Trophoblast cell (in vitro differentiated cells and primary cell): Measurements from ENCODE around the gene ZBTB17.
A peak's percentile ranks its signal among the peaks of the same experiment; 100 is the strongest.
"Not testable (repeated sequence)": the region's sequence is repeated elsewhere in the genome, so short reads cannot be mapped to it uniquely, and the experiment has no call there.

ENCODE experiments used
- DNase-seq, 2 donors: peaks; one replicate each; pipeline ENCODE4 v3.0.0-alpha.2; 2016
- H2AFZ ChIP-seq: 2 replicates; pipeline ENCODE4 v1.6.1; 2013; ENCODE audit warnings: low read length, moderate library complexity, mild to moderate bottlenecking; ENCODE audit not compliant: insufficient read depth, poor library complexity
- H2AK5ac ChIP-seq: 2 replicates; pipeline ENCODE4 v1.6.1; 2013; ENCODE audit warnings: mild to moderate bottlenecking, low read length
- H2BK120ac ChIP-seq: 2 replicates; pipeline ENCODE4 v1.6.1; 2013; ENCODE audit warnings: low read length, mild to moderate bottlenecking, moderate library complexity; ENCODE audit not compliant: insufficient read depth, poor library complexity
- H2BK12ac ChIP-seq: 2 replicates; pipeline ENCODE4 v1.6.1; 2013; ENCODE audit warnings: mild to moderate bottlenecking, low read length, moderate library complexity
- H2BK5ac ChIP-seq: 2 replicates; pipeline ENCODE4 v1.6.1; 2013; ENCODE audit warnings: low read length, low read depth, moderate library complexity, mild to moderate bottlenecking; ENCODE audit not compliant: poor library complexity
- H3K14ac ChIP-seq: 2 replicates; pipeline ENCODE4 v1.6.1; 2013; ENCODE audit warnings: mild to moderate bottlenecking, low read length
- H3K18ac ChIP-seq: 2 replicates; pipeline ENCODE4 v1.6.1; 2013; ENCODE audit warnings: mild to moderate bottlenecking, low read length
- H3K23ac ChIP-seq: 2 replicates; pipeline ENCODE4 v1.6.1; 2013; ENCODE audit warnings: low read length
- H3K27ac ChIP-seq: 2 replicates; pipeline ENCODE4 v1.5.1; 2013; ENCODE audit warnings: low read depth, mild to moderate bottlenecking, inconsistent platforms, low read length, moderate library complexity
- H3K27me3 ChIP-seq: 2 replicates; pipeline ENCODE4 v1.6.1; 2013; ENCODE audit warnings: inconsistent platforms, mild to moderate bottlenecking, low read length, moderate library complexity; ENCODE audit not compliant: insufficient read depth
- H3K36me3 ChIP-seq, 2 experiments: 1 replicate in 1 of 2; 2 replicates in 1 of 2; pipeline ENCODE4 v1.6.1; 2013; ENCODE audit warnings: low read length in 2 of 2, mild to moderate bottlenecking in 2 of 2, moderate library complexity in 1 of 2; ENCODE audit not compliant: insufficient read depth in 2 of 2, control insufficient read depth in 1 of 2
- H3K4ac ChIP-seq: 2 replicates; pipeline ENCODE4 v1.6.1; 2013; ENCODE audit warnings: low read depth, mild to moderate bottlenecking, low read length, moderate library complexity
- H3K4me1 ChIP-seq, 2 experiments: 1 replicate in 1 of 2; 2 replicates in 1 of 2; pipeline ENCODE4 v1.6.1; 2013; ENCODE audit warnings: low read length in 2 of 2, mild to moderate bottlenecking in 2 of 2, moderate library complexity in 1 of 2; ENCODE audit not compliant: insufficient read depth in 2 of 2, control insufficient read depth in 1 of 2
- H3K4me2 ChIP-seq: 2 replicates; pipeline ENCODE4 v1.6.1; 2013; ENCODE audit warnings: inconsistent platforms, mild to moderate bottlenecking, low read length, moderate library complexity
- H3K4me3 ChIP-seq: 2 replicates; pipeline ENCODE4 v1.5.1; 2013; ENCODE audit warnings: mild to moderate bottlenecking, low read depth, low read length, inconsistent platforms
- H3K79me1 ChIP-seq: one replicate; pipeline ENCODE4 v1.6.1; 2013; ENCODE audit warnings: low read length
- H3K79me2 ChIP-seq: 2 replicates; pipeline ENCODE4 v1.6.1; 2013; ENCODE audit warnings: low read length, mild to moderate bottlenecking; ENCODE audit not compliant: control insufficient read depth, insufficient read depth, poor library complexity
- H3K9ac ChIP-seq: 2 replicates; pipeline ENCODE4 v1.6.1; 2013; ENCODE audit warnings: mild to moderate bottlenecking, low read length
- H3K9me3 ChIP-seq: 2 replicates; pipeline ENCODE4 v1.6.1; 2013; ENCODE audit warnings: low read depth, mild to moderate bottlenecking, control low read depth, inconsistent platforms, low read length; ENCODE audit not compliant: insufficient read depth
- H4K12ac ChIP-seq: 2 replicates; pipeline ENCODE4 v1.6.1; 2013; ENCODE audit warnings: low read depth, mild to moderate bottlenecking, low read length, moderate library complexity
- H4K8ac ChIP-seq: 2 replicates; pipeline ENCODE4 v1.6.1; 2013; ENCODE audit warnings: low read depth, mild to moderate bottlenecking, low read length, moderate library complexity
- H4K91ac ChIP-seq: one replicate; pipeline ENCODE4 v1.6.1; 2013; ENCODE audit warnings: low read depth, mild to moderate bottlenecking, low read length, moderate library complexity
- WGBS: extraction: QIAGEN DNeasy Blood & Tissue Kit; methylation state at CpG from one replicate; pipeline ENCODE4 v1.1.7; 2013; ENCODE audit warnings: missing lambda C conversion rate; ENCODE audit not compliant: insufficient read length, insufficient coverage; ENCODE audit errors: extremely low coverage; 5-methylcytosine and 5-hydroxymethylcytosine counted together

ZBTB17 gene

GRCh38 chr1:15900662-15901279 is 75.1 kb downstream of the ZBTB17 start:
- H3K18ac ChIP-seq = no peak overlapping the region
- no peak overlapping the region for H2BK5ac ChIP-seq
- peak overlapping the region; percentile 75 for H3K4ac ChIP-seq
- no peak overlapping the region for H3K23ac ChIP-seq
- H3K36me3 ChIP-seq = peaks cover 0 to 3% of the 10 kb centered on the region in 2 experiments
- no peak overlapping the region for H3K4me2 ChIP-seq
- no peaks in the 10 kb centered on the region for H3K79me1 ChIP-seq
- H3K79me2 ChIP-seq = peaks cover 2% of the 10 kb centered on the region
- no peak overlapping the region for H3K14ac ChIP-seq
- no peak overlapping the region for H3K27ac ChIP-seq
- peaks cover 0 to 2% of the 10 kb centered on the region in 2 experiments for H3K4me1 ChIP-seq
- no peak overlapping the region for H2BK12ac ChIP-seq
- no peak overlapping the region for H3K9ac ChIP-seq
- WGBS = no CpG with 5 or more reads among the region's 8 CpGs
- no peak overlapping the region for H2AFZ ChIP-seq
- no peak overlapping the region for H4K12ac ChIP-seq
- no peaks in the 10 kb centered on the region for H3K9me3 ChIP-seq
- DNase-seq = no peak
- H3K4me3 ChIP-seq = no peak overlapping the region
- no peak overlapping the region for H2BK120ac ChIP-seq
- H4K8ac ChIP-seq = no peak overlapping the region
- H4K91ac ChIP-seq = no peak overlapping the region
- H2AK5ac ChIP-seq = no peak overlapping the region
- H3K27me3 ChIP-seq = no peaks in the 10 kb centered on the region

GRCh38 chr1:15899266-15899665 is 76.6 kb downstream of the ZBTB17 start:
- no peak overlapping the region for H3K4me2 ChIP-seq
- H2BK120ac ChIP-seq = no peak overlapping the region
- H2BK12ac ChIP-seq = no peak overlapping the region
- H3K4me1 ChIP-seq = peaks cover 0 to 2% of the 10 kb centered on the region in 2 experiments
- H3K18ac ChIP-seq = no peak overlapping the region
- no peak overlapping the region for H3K14ac ChIP-seq
- peaks cover 2% of the 10 kb centered on the region for H3K79me2 ChIP-seq
- no peak overlapping the region for H4K91ac ChIP-seq
- no peak overlapping the region for H4K8ac ChIP-seq
- no peak for DNase-seq
- H3K4me3 ChIP-seq = no peak overlapping the region
- no peaks in the 10 kb centered on the region for H3K9me3 ChIP-seq
- no peak overlapping the region for H2AK5ac ChIP-seq
- WGBS = no CpG with 5 or more reads among the region's 9 CpGs
- H3K4ac ChIP-seq = no peak overlapping the region
- H3K79me1 ChIP-seq = no peaks in the 10 kb centered on the region
- H4K12ac ChIP-seq = no peak overlapping the region
- no peak overlapping the region for H3K23ac ChIP-seq
- no peak overlapping the region for H2BK5ac ChIP-seq
- no peak overlapping the region for H3K9ac ChIP-seq
- no peak overlapping the region for H3K27ac ChIP-seq
- no peaks in the 10 kb centered on the region for H3K36me3 ChIP-seq
- no peaks in the 10 kb centered on the region for H3K27me3 ChIP-seq
- H2AFZ ChIP-seq = no peak overlapping the region

- H3K4me1 ChIP-seq, H3K14ac ChIP-seq, H3K23ac ChIP-seq, H3K9ac ChIP-seq, H2AFZ ChIP-seq, H3K4me3 ChIP-seq, H4K91ac ChIP-seq, H3K18ac ChIP-seq, H3K9me3 ChIP-seq, H3K4me2 ChIP-seq, DNase-seq, H3K79me2 ChIP-seq, H3K27me3 ChIP-seq, H4K8ac ChIP-seq, H2BK120ac ChIP-seq, H4K12ac ChIP-seq, H2BK12ac ChIP-seq, H2AK5ac ChIP-seq, H3K36me3 ChIP-seq, H3K79me1 ChIP-seq, H2BK5ac ChIP-seq, H3K27ac ChIP-seq: not testable (repeated sequence)
- no CpG with 5 or more reads among the region's 20 CpGs for whole genome bisulfite sequencing
- peak overlapping the region; percentile 31 for H3K4ac ChIP-seq
Observed at GRCh38 chr1:15896841-15897610, 78.9 kb downstream of the ZBTB17 start.

- no peak overlapping the region for H3K4me3 ChIP-seq
- no peak overlapping the region for H4K12ac ChIP-seq
- no peak overlapping the region for H2AK5ac ChIP-seq
- no peak overlapping the region for H3K9ac ChIP-seq
- no peaks in the 10 kb centered on the region for H3K79me1 ChIP-seq
- H3K4ac ChIP-seq = no peak overlapping the region
- H3K79me2 ChIP-seq = no peaks in the 10 kb centered on the region
- H3K27ac ChIP-seq = no peak overlapping the region
- no peaks in the 10 kb centered on the region for H3K27me3 ChIP-seq
- peaks cover 0 to 2% of the 10 kb centered on the region in 2 experiments for H3K4me1 ChIP-seq
- DNase-seq = no peak
- no peak overlapping the region for H3K23ac ChIP-seq
- H3K14ac ChIP-seq = no peak overlapping the region
- peaks cover 0 to under 1% of the 10 kb centered on the region in 2 experiments for H3K36me3 ChIP-seq
- no peak overlapping the region for H2BK5ac ChIP-seq
- H3K9me3 ChIP-seq = no peaks in the 10 kb centered on the region
- H4K8ac ChIP-seq = no peak overlapping the region
- no peak overlapping the region for H3K18ac ChIP-seq
- H2BK12ac ChIP-seq = no peak overlapping the region
- no peak overlapping the region for H3K4me2 ChIP-seq
- no peak overlapping the region for H2BK120ac ChIP-seq
- no peak overlapping the region for H2AFZ ChIP-seq
- H4K91ac ChIP-seq = no peak overlapping the region
Observed at GRCh38 chr1:15895233-15895632, 80.7 kb downstream of the ZBTB17 start.
